HUES6 (cell line): Measurements from ENCODE around the gene PRR36.

Experiments
- H3K27ac ChIP-seq: 2 replicates; pipeline ENCODE4 v1.7.0; 2013; ENCODE audit warnings: low read depth, mild to moderate bottlenecking, low read length, inconsistent platforms
- H3K27me3 ChIP-seq: 2 replicates; pipeline ENCODE4 v1.6.1; 2013; ENCODE audit warnings: low read length; ENCODE audit not compliant: control insufficient read depth, insufficient read depth
- H3K36me3 ChIP-seq: 2 replicates; pipeline ENCODE4 v1.6.1; 2013; ENCODE audit warnings: low read length; ENCODE audit not compliant: control insufficient read depth, insufficient read depth
- H3K4me1 ChIP-seq: 2 replicates; pipeline ENCODE4 v1.6.1; 2013; ENCODE audit warnings: low read length; ENCODE audit not compliant: control insufficient read depth, insufficient read depth
- H3K4me3 ChIP-seq: 2 replicates; pipeline ENCODE4 v1.5.1; 2013; ENCODE audit warnings: low read depth, low read length
- H3K9ac ChIP-seq: one replicate; pipeline ENCODE4 v1.6.1; 2013; ENCODE audit warnings: mild to moderate bottlenecking, low read length
- H3K9me3 ChIP-seq: 2 replicates; pipeline ENCODE4 v1.6.1; 2013; ENCODE audit warnings: low read depth, low read length; ENCODE audit not compliant: control insufficient read depth, insufficient read depth

Gene PRR36

DNA sequence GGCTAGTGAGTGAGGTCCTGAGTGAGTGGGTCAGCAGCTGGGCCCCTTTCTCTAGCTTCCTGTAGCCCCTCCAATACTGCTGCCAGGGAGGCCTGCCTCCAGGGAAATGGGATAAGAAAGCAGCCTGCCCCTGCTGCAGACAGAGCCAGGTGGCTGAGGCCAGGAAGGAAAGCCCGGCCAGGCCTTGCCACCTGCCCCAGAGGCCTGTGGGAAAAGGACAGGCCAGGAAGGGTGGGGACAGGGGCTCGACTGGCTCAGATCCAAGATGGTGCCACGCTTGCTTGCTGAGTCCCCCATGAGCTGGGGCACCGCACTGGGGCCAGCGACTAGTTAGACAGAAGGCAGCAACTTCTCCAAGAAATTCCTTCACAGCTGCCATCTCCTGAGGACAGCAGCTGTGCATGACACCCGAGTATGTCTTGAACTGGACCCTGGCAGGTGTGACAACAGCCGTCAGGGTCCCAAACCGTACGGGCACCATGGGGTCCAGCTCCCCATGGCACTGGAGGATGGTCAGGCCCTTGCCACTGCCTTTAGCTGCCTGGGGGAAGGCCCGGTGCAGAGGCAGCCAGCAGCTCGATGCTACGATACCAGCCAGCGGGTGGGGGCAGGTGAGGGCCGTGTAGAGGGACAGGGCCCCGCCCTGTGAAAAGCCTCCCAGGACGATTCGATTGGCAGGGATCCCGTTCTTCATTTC is 5.1 kb upstream of the PRR36 start:
- no peak overlapping the region for H3K27ac ChIP-seq
- no peak overlapping the region for H3K4me3 ChIP-seq
- no peaks in the 10 kb centered on the region; the same call in 1 of the 2 replicates for H3K9me3 ChIP-seq
- peaks cover 19% of the 10 kb centered on the region; the same call in 1 of the 2 replicates for H3K27me3 ChIP-seq
- no peaks in the 10 kb centered on the region for H3K4me1 ChIP-seq
- no peak overlapping the region for H3K9ac ChIP-seq
- no peaks in the 10 kb centered on the region for H3K36me3 ChIP-seq

DNA sequence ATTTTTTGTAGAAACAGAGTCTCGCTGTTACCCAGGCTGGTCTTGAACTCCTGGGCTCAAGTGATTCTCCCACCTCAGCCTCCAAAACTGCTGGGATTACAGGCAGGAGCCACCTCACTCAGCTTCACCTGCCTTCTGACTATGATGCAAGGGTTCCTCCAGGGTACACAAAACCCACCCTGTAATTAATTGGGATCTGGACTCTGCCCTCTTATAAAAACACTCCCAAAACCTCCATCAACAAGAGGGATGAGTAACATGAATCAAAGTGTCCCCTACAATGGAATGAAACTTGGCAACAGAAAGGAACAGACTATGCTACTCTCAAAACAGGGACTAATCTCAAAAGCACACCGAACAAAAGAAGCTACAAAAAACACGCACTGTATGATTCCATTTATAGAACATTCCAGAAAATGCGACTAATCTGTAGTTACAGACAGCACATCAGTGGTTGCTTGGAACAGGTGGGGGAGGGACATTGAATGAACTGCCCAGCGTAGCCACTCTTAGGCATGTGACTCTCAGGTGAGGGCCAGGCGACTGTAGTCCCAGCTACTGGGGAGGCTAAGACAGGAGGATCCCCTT is 3.2 kb upstream of the PRR36 start:
- Histone ChIP-seq H3K9me3 (no peaks in the 10 kb centered on the region; the same call in 1 of the 2 replicates), H3K27ac (no peak overlapping the region), H3K36me3 (no peaks in the 10 kb centered on the region), H3K4me3 (no peak overlapping the region), H3K4me1 (no peaks in the 10 kb centered on the region; the same call in 1 of the 2 replicates), H3K9ac (no peak overlapping the region), H3K27me3 (peaks cover 36% of the 10 kb centered on the region)

DNA sequence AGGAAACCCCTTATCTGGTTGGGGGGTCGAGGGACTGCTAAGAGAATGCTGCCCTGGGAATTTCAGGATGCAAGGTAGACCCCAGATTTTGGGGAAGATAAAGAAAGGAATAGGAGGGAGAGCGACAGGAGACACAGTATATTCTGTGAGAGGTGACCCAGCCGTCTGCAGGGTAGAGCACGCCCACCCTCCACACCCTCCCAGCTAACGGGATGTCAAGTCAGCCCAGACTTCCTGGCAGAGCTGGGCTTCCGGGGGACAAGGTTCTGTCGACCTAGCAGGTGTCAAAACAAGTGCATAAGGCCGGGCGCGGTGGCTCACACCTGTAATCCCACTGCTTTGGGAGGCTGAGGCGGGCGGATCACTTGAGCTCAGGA is 695 bp upstream of the PRR36 start:
- Histone ChIP-seq H3K9me3 (no peaks in the 10 kb centered on the region), H3K27me3 (peaks cover 36% of the 10 kb centered on the region), H3K4me1 (peaks cover 10% of the 10 kb centered on the region), H3K36me3 (no peaks in the 10 kb centered on the region), H3K4me3 (peak overlapping the region; percentile 66), H3K9ac (no peak overlapping the region), H3K27ac (no peak overlapping the region)

DNA sequence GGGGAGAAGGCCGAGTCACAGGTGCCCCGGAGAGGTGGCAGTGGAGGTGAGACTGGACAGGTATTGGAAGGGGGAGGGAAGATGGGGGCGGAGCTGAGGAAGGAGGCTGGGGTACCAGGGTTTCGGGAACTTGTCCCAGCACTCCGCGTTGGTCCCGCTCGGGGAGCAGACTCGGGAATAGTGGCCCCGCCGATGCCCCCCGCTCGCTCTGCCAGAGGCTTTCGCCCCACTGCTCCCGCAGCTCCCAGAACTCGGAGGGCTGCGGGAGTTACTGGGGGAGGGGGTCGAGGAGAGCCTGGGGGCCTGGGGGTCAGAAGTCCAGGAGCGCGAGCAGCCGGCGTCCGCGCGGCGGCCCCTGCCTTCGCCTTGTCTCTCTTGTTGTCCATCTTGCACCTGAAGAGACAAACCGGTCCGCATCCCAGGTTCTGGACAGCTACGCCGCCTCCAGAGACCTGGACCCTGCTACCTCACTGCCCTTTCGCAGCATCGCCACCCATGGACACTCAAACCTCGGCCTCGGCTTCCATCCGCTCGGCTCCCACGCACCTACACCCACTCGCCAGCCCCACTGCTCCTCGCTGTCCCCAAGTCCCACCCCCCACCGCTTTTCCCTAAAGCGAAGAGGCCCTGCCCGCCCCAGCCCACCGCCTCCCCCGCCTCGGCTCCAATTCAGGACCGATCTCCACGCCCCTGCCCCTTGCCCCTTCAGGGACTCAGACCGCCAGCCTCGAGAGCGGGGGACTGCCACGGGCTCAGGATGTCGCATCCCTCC is 700 bp downstream of the PRR36 start:
- peaks cover 36% of the 10 kb centered on the region for H3K27me3 ChIP-seq
- H3K9me3 ChIP-seq, result no peaks in the 10 kb centered on the region
- no peaks in the 10 kb centered on the region for H3K36me3 ChIP-seq
- H3K4me1 ChIP-seq, result peaks cover 10% of the 10 kb centered on the region
- no peak overlapping the region for H3K9ac ChIP-seq
- H3K27ac ChIP-seq, result no peak overlapping the region
- H3K4me3 ChIP-seq, result peak overlapping the region; percentile 66

DNA sequence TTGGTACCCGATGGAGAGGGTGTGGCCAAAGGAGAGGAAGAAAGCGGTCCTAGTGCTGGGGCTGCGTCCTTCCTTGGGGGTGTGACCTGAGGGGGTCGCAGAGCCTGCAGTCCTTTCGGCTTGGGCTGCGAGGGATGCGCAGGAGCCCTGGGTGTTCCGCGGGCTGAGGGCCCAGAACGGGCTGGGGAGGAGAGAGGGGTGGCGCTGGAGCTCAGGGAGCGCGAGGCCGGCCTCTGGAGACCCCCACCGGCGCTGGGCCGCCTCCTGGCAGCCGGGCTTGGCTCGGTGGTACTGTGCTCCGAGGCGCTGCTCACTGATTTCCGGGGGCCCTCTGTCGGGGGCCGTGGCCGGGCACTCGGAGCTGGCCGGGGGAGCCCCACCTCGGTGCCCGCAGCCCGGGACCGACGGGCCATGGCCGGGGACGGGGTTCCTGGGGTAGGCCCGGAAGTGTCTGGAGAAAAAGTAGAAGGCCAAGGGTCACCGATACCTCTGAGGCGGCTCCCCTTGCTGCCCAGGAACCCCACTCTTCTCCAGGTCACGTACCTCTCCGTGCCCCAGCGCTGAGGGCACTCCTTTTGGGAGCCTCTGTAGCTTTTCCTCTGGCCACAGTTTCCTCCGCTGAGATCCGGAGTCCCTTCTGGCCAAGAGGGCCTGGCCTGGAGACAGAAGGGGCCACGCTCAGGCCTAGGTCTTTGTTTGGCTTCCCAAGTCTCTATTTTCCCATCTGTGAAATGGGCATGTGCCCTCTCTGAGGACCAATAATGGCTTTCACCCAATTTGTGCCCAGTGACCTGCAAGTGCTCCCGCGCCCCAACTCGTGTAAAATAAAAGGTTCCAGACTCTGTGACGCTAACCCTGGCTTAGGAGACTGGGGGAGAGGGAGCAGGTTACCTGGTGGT is 1.6 kb downstream of the PRR36 start:
- Histone ChIP-seq H3K9ac (no peak overlapping the region), H3K9me3 (no peaks in the 10 kb centered on the region), H3K27ac (no peak overlapping the region), H3K36me3 (no peaks in the 10 kb centered on the region), H3K27me3 (peaks cover 41% of the 10 kb centered on the region), H3K4me1 (peaks cover 10% of the 10 kb centered on the region), H3K4me3 (peak overlapping the region; percentile 66)

DNA sequence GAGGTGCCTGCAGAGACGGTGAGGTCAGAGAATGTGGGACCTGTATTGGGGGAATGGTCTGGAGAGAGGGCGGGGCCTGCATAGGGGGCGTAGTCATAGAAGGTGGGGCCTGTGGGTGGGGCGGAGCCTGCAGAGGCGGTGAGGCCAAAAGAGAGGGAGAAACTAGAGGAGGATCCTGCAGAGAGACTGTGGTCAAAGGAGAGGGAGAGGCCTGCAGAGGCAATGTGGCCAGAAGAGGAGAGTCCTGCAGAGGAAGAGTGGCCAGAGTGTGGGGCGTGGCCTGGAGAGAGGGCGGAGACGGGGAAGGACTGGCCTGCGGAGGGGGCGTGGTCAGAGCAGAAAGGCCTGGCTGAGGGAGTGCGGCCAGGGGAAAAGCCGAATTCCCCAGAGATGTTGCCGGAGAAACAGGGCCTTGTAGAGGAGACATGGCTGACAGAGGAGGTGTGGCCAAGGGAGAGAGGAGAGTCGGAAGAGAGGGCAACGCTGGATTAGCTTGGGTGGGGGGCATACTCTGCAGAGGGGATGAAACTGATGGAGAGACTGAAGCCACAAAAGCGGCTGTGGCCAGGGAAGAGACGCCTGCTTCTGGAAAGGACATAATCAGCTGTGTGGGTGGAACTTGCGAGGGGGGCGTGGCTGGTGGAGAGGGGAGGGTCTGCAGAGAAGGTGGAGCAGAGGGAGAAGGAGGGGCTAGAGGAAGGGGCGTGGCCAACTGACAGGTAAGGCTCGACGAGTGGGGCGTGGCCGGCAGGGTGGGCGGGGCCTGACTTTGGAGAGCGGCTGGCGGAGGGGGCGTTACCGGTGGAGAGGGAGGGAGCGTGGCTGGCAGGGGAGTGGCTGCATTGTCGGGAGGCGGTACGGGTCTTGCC is 2.5 kb downstream of the PRR36 start:
- Histone ChIP-seq H3K4me1 (peaks cover 10% of the 10 kb centered on the region), H3K9ac (no peak overlapping the region), H3K36me3 (no peaks in the 10 kb centered on the region), H3K4me3 (peak overlapping the region; percentile 57), H3K27ac (no peak overlapping the region), H3K27me3 (peaks cover 48% of the 10 kb centered on the region), H3K9me3 (no peaks in the 10 kb centered on the region)

DNA sequence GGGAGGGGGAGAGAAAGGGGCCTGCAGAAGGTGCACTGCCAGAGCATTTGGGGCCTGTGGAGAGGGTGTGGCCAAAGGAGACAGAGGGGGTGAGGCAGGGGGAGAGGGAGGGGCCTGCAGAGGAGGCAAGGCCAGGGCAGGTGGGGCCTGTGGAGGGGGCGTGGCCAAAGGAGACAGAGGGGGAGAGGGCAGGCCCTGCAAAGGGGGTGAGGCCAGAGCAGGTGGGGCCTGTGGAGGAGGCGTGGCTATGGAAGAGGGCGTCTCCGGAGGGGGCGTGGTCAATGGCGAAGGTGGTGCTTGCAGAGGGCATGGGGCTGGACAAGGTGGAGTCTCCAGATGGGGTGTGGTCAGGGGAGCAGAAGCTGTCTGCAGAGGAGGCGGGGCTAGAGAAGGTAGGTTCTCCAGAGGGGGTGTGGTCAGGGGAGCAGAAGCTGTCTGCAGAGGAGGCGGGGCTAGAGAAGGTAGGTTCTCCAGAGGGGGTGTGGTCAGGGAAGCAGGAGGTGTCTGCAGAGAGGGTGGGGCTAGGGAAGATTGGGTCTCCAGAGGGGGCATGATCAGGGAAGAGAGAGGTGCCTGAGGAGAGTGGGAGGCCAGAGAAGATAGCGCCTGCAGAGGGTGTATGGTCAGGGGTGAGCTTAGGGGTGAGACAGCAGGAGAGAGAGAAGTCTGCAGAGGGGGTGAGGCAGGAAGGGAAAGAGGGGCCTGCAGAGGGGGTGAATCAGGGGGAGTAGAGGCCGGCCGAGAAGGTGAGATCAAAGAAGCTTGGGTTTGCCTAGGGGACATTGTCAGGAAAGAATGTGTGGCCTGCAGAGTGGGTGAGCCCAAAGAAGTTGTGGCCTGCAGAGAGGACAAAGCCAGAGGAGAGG is 3.4 kb downstream of the PRR36 start:
- H3K27ac ChIP-seq, result no peak overlapping the region

DNA sequence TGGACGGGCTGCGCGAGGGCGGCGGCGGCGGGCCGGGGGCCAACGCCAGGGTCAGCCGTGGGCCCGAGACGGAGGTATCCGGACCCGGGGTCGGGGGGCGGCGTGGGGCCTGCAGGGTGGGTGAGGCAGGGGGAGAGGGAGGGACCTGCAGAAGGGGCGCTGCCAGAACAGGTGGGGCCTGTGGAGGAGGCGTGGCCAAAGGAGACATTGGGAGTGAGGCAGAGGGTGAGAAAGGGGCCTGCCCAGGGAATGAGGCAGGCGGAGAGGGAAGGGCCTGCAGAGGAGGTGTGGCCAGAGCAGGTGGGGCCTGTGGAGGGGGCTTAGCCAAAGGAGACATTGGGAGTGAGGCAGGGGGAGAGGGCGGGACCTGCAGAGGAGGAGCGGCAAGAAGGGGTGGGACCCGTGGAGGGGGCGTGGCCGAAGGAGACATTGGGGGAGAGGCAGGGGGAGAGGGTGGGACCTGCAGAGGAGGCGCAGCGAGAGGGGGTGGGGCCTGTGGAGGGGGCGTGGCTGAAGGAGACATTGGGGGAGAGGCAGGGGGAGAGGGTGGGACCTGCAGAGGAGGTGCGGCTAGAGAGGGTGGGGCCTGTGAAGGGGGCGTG is 4.2 kb downstream of the PRR36 start:
- no peaks in the 10 kb centered on the region for H3K9me3 ChIP-seq
- peaks cover 20% of the 10 kb centered on the region for H3K4me1 ChIP-seq
- peaks cover 54% of the 10 kb centered on the region for H3K27me3 ChIP-seq
- H3K4me3 ChIP-seq, result peak overlapping the region; percentile 69
- H3K27ac ChIP-seq, result no peak overlapping the region
- no peaks in the 10 kb centered on the region for H3K36me3 ChIP-seq
- no peak overlapping the region for H3K9ac ChIP-seq

More for the DNA sequence above, 3.4 kb downstream of the PRR36 start:
- Histone ChIP-seq H3K4me1 (peaks cover 13% of the 10 kb centered on the region), H3K9me3 (no peaks in the 10 kb centered on the region), H3K4me3 (peak overlapping the region; percentile 57), H3K9ac (no peak overlapping the region), H3K36me3 (no peaks in the 10 kb centered on the region), H3K27me3 (peaks cover 50% of the 10 kb centered on the region)

DNA sequence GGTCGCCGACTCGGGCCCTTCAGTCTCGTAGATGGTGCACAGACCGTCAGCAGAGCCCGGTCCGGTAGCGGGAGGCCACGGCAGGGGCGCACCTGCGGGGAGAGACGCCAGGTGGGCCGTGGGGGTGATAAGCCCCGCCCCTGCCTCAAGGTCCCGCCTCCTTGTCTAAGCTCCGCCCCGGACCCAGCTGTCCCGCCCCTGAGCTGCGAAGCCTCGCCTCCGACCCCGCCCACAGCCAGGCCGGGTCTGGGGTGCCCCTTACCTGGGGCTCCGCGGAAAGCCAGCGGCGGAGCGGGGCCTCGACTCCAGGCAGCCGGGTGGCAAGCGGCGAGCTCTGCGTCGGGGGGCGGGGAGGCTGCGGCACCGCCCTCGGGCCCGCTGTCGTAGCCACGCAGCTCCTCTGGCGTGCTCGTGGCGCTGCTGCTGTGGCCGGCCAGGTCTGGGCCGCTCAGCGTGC is 4.7 kb downstream of the PRR36 start:
- H3K27ac ChIP-seq, result no peak overlapping the region
- H3K9me3 ChIP-seq, result no peaks in the 10 kb centered on the region
- H3K9ac ChIP-seq, result no peak overlapping the region
- peaks cover 23% of the 10 kb centered on the region for H3K4me1 ChIP-seq
- peaks cover 55% of the 10 kb centered on the region for H3K27me3 ChIP-seq
- H3K4me3 ChIP-seq, result peak overlapping the region; percentile 69
- no peaks in the 10 kb centered on the region for H3K36me3 ChIP-seq
